Activated CD8-positive, alpha-beta memory T cell treated with anti-CD3 and anti-CD28 coated beads, Interleukin-2, amount 50 U/mL, for 4 hours (primary cell): ENCODE data around the gene HGFAC.

Source experiments
- DNase-seq: peaks from one replicate; pipeline ENCODE4 v3.0.0-alpha.2; 2020

Gene HGFAC

DNA sequence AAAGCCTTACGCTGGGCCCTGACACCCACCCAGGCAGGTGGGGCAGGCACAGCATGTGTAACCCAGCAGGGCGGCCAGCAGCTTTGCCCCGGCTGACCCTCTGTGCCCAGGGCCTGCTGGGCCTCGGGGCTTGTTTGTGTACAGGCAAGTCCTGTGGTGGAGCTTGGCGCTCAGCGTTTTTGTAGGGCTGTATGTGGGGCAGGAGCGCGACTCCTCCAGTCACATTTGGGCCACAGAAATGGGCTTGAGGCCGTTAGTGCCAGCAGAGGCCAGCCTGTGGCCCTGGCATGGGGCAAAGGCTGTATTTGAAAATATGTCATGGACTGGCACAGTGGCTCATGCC lies 14.7 kb upstream of the HGFAC start:
- DNase-seq: no peak

DNA sequence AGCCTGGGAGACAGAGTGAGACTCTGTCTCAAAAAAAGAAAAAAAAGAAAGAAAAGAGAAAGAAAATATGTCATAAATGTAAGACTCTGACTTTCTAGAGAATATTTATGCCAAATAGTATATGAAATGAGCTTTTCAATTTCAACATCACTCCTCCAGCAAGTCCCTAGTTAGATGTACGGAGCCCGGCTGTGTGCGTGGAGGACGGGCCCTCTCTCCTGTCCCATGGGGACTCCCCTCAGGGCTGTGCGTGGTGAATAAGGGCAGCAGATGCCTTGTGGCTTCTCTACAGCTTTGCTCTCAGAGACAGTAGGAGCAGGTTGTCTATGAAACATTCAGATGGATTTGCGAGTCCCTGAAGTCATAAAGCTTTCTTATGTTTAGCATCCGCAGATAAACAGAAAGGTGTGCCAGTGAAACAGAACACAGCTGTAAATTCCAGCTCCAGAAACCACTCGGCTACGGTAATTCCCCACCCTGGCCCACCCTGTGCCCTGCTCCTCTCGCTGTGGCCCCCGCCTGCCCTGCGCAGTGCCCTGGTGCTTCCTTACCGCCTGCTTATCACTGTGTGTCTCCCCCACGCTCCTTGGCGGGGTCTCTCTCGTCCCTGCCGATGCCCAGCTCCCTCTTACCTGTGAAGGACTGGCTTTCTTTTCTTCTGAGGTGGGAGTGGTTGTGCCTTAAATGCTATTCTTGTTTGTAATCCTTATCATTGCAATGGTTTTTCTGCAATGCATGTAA lies 13.9 kb upstream of the HGFAC start:
- DNase-seq: no peak

DNA sequence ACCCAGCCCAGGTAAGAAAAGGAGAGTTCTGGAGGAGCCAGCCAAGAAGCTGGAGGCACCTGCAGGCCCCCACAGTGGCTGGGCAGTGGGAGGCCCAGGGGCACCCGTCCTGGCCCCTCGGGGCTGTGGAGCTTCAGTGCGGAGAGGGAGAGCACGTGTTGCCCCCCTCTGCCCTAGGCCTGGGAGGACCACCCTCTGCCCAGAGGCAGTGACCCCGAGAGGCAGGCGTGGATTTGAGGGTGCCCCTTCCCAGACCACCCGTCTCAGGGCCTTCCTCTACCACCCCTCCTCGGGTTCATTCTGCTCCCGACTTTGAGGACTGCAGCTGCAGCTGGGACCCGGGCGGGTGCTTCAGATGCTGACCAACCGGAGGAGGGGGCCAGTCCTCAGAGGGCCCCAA lies 12.1 kb upstream of the HGFAC start:
- DNase-seq: no peak

- DNase-seq: no peak
Measured at GRCh38 chr4:3430524-3430923, 11.2 kb upstream of the HGFAC start.

- no peak for DNase-seq
Measured at GRCh38 chr4:3431446-3431993, 10.2 kb upstream of the HGFAC start.

DNA sequence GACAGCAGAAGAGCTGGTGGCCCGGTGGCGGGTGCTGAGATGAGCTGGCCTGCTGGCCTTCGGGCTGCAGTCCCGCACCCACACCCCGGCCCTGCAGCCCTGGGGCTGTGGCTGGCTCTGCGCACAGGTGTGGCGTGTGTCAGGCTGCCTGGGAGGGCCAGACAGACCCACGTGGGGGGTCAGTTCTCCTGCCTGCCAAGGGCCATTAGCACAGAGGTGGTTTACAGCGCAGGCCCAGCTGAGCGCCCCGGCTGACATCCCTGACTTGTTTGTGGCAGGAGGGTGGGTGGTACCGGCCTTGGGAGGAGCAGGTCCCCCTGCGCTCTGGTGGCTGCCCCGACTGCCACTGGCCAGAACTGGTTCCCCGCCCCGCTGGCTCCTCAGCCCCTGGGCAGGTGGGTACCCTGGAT lies 9.4 kb upstream of the HGFAC start:
- DNase-seq: no peak

DNA sequence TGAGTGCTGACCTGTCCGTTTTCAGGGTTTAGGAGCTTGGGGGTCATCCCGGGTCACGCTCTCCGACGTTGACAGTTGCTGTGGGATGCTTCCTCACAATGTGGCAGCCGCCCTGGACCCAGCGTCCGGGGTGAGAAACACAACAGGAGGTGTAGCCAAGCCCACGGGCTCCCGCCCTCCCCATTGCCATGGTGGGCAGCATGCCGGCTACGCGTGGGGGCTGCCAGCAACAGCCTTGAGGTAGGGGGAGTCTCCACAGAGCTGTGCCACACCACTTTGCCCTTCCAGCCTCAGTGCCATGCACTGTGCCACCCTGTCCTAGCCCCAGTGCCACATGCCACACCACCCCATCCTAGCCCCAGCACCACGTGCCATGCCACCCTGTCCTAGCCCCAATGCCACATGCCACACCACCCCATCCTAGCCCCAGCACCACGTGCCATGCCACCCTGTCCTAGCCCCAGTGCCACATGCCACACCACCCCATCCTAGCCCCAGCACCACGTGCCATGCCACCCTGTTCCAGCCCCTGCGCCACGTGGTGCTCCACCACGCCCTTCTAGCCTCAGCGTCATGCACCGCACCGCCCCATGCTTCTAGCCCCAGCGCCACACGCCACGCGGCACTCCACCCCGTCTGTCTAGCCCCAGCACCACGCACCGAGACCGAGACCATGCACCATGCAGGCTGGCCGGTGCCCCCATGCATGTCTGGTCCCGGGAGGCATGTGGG lies 8.5 kb upstream of the HGFAC start:
- DNase-seq: no peak

DNA sequence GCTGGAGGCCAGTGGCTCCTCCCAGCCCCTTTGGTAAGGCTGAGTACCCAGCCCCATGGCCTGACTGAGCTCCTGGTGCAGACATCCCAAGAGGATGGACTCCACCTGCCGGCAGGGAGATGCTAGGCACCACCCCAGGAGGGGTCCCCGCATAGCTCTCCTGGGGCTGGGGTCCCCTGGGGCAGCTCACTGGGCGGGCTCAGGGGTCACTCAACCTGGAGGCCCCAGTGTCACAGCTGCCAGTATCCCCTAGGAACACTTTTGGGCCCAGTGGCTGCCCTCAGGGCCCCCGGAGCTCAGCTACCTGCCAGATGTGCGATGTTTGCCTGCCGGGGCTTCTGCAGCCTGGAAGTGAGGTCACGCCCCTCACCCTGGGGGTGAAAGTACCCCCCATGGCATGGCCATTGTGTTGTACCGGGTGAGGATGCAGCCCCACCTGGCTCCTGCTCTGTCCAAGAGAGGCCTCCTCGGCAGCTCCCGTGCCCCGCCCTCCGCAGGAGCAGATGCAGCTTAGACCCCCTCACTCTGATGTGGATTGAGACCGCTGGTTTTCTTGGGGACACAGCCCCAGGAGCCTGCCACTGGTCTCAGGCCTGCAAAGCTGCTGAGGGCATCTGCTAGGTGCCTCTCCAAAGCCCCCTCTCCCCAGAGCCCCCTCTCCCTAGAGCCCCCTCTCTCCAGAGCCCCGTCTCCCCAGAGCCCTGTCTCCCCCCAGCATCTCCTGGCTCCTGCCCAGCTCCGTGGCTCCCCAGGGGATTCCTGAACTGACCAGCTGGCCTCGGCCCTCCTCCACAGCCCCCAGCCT lies 6.7 kb upstream of the HGFAC start:
- no peak for DNase-seq

DNA sequence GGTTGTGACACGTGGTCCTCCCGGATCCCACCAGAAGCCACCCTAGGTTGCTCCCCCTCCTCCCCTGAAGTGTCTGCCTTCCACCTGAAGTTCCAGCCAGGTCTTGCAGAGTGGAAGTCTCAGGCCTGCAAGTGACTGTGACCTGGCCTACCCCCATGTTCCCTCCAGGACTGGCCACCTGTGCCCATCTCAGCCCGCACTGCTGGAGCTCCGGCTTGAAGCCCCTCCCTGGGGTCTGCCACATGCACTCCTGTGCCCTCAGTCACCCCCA lies 6.1 kb upstream of the HGFAC start:
- no peak for DNase-seq

- DNase-seq: no peak
Measured at GRCh38 chr4:3436048-3436797, 5.5 kb upstream of the HGFAC start.

- no peak for DNase-seq
Measured at GRCh38 chr4:3436798-3437581, 4.8 kb upstream of the HGFAC start.

DNA sequence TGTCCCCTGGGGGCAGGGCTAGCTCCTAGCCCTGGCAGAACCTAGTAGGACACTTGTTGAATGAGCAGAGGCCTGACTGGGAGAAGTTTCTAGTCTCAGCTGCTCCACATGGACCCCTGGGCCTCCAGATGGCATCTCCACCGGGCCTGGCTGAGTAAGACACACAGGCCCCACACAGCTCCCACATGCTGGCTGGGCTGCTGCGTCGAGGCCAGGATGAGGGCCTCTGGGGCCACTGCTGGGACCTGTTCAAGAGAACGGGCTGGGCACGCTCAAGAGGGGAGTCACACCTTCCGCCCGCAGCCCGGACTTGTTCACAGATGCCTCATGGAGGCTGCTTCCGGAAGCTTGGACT lies 4.2 kb upstream of the HGFAC start:
- no peak for DNase-seq

GRCh38 chr4:3437998-3438846 lies 3.5 kb upstream of the HGFAC start:
- DNase-seq: no peak

DNA sequence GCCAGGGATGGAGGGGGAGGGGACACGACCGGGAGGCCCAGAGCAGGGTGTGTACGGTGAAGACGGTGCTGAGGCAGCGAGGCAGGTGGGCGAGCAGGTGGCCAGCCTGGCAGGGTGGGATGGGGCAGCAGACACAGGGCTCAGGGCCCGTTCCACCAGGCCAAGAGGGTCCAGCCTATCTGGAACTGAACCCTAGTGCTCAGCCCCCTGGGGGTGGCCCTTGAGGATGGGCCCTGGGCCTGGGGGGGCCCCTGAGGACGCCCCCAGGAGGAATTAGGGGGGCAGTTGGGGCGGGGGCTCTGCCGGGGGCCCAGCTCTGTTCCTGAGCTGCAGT lies 3.0 kb upstream of the HGFAC start:
- no peak for DNase-seq

DNA sequence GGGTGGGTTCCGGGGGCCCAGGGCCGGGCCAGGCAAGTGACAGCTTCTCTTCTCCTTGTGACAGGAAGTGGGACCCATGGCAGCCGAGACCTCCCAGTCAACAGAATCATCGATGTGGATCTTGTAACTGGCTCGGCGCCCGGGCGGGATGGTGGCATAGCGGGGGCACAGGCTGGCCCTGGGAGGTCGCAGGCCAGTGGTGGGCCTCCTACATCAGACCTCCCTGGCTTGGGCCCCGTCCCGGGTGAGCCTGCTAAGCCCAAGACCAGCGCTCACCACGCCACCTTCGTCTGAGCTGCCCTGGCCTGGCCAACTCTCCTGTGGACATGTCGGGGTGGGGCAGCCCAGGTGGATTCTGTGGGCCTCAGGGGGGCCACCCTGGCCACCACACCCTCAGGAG lies 2.4 kb upstream of the HGFAC start:
- no peak for DNase-seq

GRCh38 chr4:3440011-3440410 lies 1.8 kb upstream of the HGFAC start:
- no peak for DNase-seq

GRCh38 chr4:3440979-3441500 lies 728 bp upstream of the HGFAC start:
- no peak for DNase-seq

DNA sequence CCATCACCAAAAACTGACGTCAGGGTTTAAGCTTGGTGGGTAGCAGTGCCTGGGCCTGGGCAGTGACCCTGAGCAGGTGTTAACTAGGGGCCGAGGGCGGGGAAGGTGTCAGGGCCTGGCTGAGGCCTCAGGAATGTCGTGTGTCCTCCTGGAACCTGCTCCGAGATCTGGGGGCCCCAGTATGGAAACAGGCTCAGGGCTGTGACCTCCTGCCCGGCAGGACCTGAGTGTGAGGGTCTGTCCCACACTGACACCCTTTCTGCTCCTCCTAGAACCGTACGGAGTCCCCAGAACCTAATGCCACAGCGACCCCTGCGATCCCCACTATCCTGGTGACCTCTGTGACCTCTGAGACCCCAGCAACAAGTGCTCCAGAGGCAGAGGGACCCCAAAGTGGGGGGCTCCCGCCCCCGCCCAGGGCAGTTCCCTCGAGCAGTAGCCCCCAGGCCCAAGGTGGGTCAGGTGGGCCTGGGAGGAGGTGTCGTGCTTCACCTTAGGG lies 741 bp downstream of the HGFAC start:
- DNase-seq: no peak

GRCh38 chr4:3442959-3443749 lies 1.4 kb downstream of the HGFAC start:
- peak; percentile 67 for DNase-seq

DNA sequence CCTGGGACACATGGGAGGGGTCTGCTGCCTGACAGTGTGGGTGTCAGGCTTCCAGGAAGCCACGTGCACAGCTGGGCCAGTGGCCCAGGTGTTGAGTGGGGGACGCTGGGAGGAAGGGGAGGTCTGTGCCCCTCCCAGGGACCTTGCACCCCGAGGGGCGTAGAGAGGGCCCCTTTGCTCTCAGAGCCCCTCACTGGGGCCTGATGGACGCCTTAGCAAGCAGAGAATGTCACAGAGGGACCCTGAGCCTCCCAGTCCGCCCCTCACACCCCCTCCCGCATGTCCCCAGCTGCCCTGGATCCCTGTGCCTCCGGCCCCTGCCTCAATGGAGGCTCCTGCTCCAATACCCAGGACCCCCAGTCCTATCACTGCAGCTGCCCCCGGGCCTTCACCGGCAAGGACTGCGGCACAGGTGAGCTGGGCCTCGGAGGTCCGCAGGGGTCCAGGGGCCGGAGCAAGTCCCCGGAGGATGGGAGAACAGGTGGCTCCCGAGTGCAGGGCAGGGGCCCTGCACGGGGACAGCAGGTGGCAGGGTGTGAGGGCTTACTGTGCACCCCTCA lies 2.1 kb downstream of the HGFAC start:
- DNase-seq: no peak
